GM12878 (cell line): Measurements from ENCODE around the gene GTSE1. TPM values are rescaled to one million over a fixed set of nuclear protein-coding genes. Genes with fewer than 3 reads are reported as not detected.

Experiments used
- ATAC-seq: fragments of 200-7000 bp; cut with Tn5 transposase; 3 replicates; pipeline ENCODE4 v1.9.1; 2020; ENCODE audit warnings: mild to moderate bottlenecking, moderate library complexity
- BruUV-seq: library from RNA; stranded (reverse); fragments of 400-500 nt; replicated peaks from 2 replicates; lab custom pipeline; 2021; lab: Mats Ljungman, UMichigan
- CTCF ChIA-PET: fragments of 300-600 bp; sonication (Branson Sonifier 250); formaldehyde crosslinking; extraction: SDS; loops from one replicate; lab custom pipeline; 2021; ENCODE audit warnings: inconsistent platforms; lab: Yijun Ruan, JAX
- POLR2A ChIA-PET: fragments of 350-600 bp; formaldehyde crosslinking; extraction: SDS; loops from one replicate; lab custom pipeline; 2021; ENCODE audit warnings: inconsistent platforms; lab: Charles Lee
- RAD21 ChIA-PET: fragments of 300-600 bp; sonication (Branson Sonifier 250); formaldehyde crosslinking; loops from one replicate; lab custom pipeline; 2023; ENCODE audit warnings: antibody characterized with exemption; ENCODE audit not compliant: unreplicated experiment; lab: Charles Lee
- SMC1A ChIA-PET: fragments of 300-600 bp; sonication (Branson Sonifier 250); formaldehyde crosslinking; loops from one replicate; lab custom pipeline; 2023; ENCODE audit not compliant: unreplicated experiment, uncharacterized antibody; lab: Charles Lee
- DNase-seq: peaks from one replicate; pipeline ENCODE4 v3.0.0-alpha.2; 2011; ENCODE audit warnings: low read depth, low spot score
- FAIRE-seq: peaks from 3 replicates; lab custom pipeline; 2011; peaks lifted over from hg19 to GRCh38; lab: Jason Lieb, UNC
- H2AFZ ChIP-seq: 2 replicates; pipeline ENCODE4 v1.6.0; 2011; ENCODE audit warnings: low read depth, low read length, control low read depth; ENCODE audit not compliant: control insufficient read depth
- H3K27ac ChIP-seq: 2 replicates; pipeline ENCODE4 v1.5.1; 2011; ENCODE audit warnings: control low read depth; ENCODE audit not compliant: control insufficient read depth, insufficient read depth
- H3K27me3 ChIP-seq, 2 experiments: replicated peaks in 1 of 2; 2 replicates each; pipeline versions ENCODE4 v1.6.0 to v1.6.1; 2011; ENCODE audit warnings: low read length in 1 of 2; ENCODE audit not compliant: control insufficient read depth in 2 of 2, insufficient read depth in 2 of 2
- H3K36me3 ChIP-seq, 2 experiments: 2 replicates each; pipeline ENCODE4 v1.5.1; 2011; ENCODE audit warnings: low read length in 1 of 2; ENCODE audit not compliant: control insufficient read depth in 2 of 2, insufficient read depth in 2 of 2
- H3K4me1 ChIP-seq: 2 replicates; pipeline ENCODE4 v1.6.1; 2011; ENCODE audit warnings: mild to moderate bottlenecking, low read length, moderate library complexity, mixed read lengths; ENCODE audit not compliant: control insufficient read depth, insufficient read depth
- H3K4me2 ChIP-seq: 2 replicates; pipeline ENCODE4 v1.6.0; 2011; ENCODE audit warnings: control low read depth; ENCODE audit not compliant: control insufficient read depth, insufficient read depth
- H3K4me3 ChIP-seq: fragments of 200-600 bp; sonication (generic); 2 replicates; pipeline ENCODE4 v1.5.1; 2016
- H3K79me2 ChIP-seq: 2 replicates; pipeline ENCODE4 v1.6.0; 2011; ENCODE audit warnings: low read length; ENCODE audit not compliant: control insufficient read depth, insufficient read depth
- H3K9ac ChIP-seq: 2 replicates; pipeline ENCODE4 v1.8.0; 2011; ENCODE audit warnings: low read length, control low read depth, mixed read lengths; ENCODE audit not compliant: control insufficient read depth, insufficient read depth
- H3K9me3 ChIP-seq: replicated peaks from 3 replicates; pipeline ENCODE4 v1.5.1; 2011; ENCODE audit warnings: mild to moderate bottlenecking, low read length; ENCODE audit not compliant: control insufficient read depth, insufficient read depth
- H4K20me1 ChIP-seq: 2 replicates; pipeline ENCODE4 v1.6.0; 2011; ENCODE audit not compliant: control insufficient read depth, insufficient read depth
- BACH1 ChIP-seq: fragments of 450-650 bp; IDR thresholded peaks from 2 replicates; pipeline ENCODE4 v1.6.1; 2017; ENCODE audit warnings: mild to moderate bottlenecking, borderline replicate concordance
- BHLHE40 ChIP-seq, 2 experiments: fragments of 450-650 bp in 1 of 2; IDR thresholded peaks; 2 replicates each; pipeline ENCODE4 v1.6.1; 2011 to 2017; ENCODE audit warnings: low read depth in 2 of 2, borderline replicate concordance in 1 of 2, improper control_type of control experiment in 1 of 2, low read length in 1 of 2, mild to moderate bottlenecking in 1 of 2
- HDAC6 ChIP-seq: fragments of 200-600 bp; sonication (generic); IDR thresholded peaks from one replicate; pipeline ENCODE4 v1.8.0; 2017; ENCODE audit warnings: antibody characterized with exemption; ENCODE audit not compliant: unreplicated experiment
- MYB ChIP-seq: fragments of 150-350 bp; IDR thresholded peaks from 2 replicates; pipeline ENCODE4 v1.6.1; 2014; ENCODE audit warnings: mild to moderate bottlenecking, low read depth, low read length, borderline replicate concordance
- SMAD1 ChIP-seq: fragments of 450-650 bp; IDR thresholded peaks from 2 replicates; pipeline ENCODE4 v1.6.1; 2018; ENCODE audit warnings: mild to moderate bottlenecking, low read depth; ENCODE audit not compliant: partially characterized antibody
- SMARCA5 ChIP-seq: fragments of 450-650 bp; IDR thresholded peaks from 2 replicates; pipeline ENCODE4 v1.6.1; 2017; ENCODE audit warnings: mild to moderate bottlenecking
- SRF ChIP-seq, 2 experiments: IDR thresholded peaks; 2 replicates each; pipeline ENCODE4 v1.6.1; 2011; ENCODE audit warnings: low read depth in 2 of 2, low read length in 2 of 2, mild to moderate bottlenecking in 1 of 2, moderate library complexity in 1 of 2
- TAF1 ChIP-seq: IDR thresholded peaks from 2 replicates; pipeline ENCODE4 v1.6.1; 2011; ENCODE audit warnings: mild to moderate bottlenecking, low read depth, low read length, borderline replicate concordance
- TCF12 ChIP-seq: IDR thresholded peaks from 2 replicates; pipeline ENCODE4 v1.6.1; 2011; ENCODE audit warnings: low read depth, mild to moderate bottlenecking, low read length
- ZNF384 ChIP-seq: IDR thresholded peaks from 2 replicates; pipeline ENCODE4 v1.6.1; 2012; ENCODE audit warnings: low read depth, mild to moderate bottlenecking, low read length, improper control_type of control experiment, borderline replicate concordance
- WGBS: methylation state at CpG from one replicate; pipeline ENCODE4 v1.1.6; 2016; ENCODE audit warnings: low lambda C conversion rate; ENCODE audit not compliant: insufficient replicate concordance, insufficient coverage; ENCODE audit errors: missing lambda C conversion rate; 5-methylcytosine and 5-hydroxymethylcytosine counted together
- in situ Hi-C: fragments of 300-500 bp; cut with MboI; formaldehyde crosslinking; loops from 9 replicates; pipeline ENCODE4 v1.14.3; 2018; ENCODE audit warnings: mixed read lengths
- intact Hi-C: fragments of 100-400 bp; cut with micrococcal nuclease; formaldehyde crosslinking; loops from one replicate; pipeline ENCODE4 v1.14.2; 2022; ENCODE audit not compliant: unreplicated experiment
- polyA plus RNA-seq, 11 experiments: library from polyadenylated mRNA; depleted of rRNA in 4 of 11; unstranded in 6 of 11; stranded (reverse) in 5 of 11; fragments of >200 nt; fragmentation: Nextera tagmentation in 4 of 11; fragmentation: Illumina TruSeq in 1 of 11; extraction: Ambion mirVana in 4 of 11; extraction: Trizol in 1 of 11; gene quantifications; 1 replicate in 1 of 11; 2 replicates in 10 of 11; pipeline versions ENCODE4 v1.2.1 to v1.2.3, GENCODE V29; 2011 to 2016; ENCODE audit warnings: inconsistent platforms in 2 of 11, missing spikeins in 2 of 11, low read depth in 1 of 11
- total RNA-seq, 4 experiments: library from RNA; depleted of rRNA in 3 of 4; stranded (reverse); fragments of >200 nt in 3 of 4; fragmentation: Illumina TruSeq in 1 of 4; extraction: Trizol in 1 of 4; gene quantifications; 2 replicates each; pipeline versions ENCODE4 v1.2.1 to v1.2.3, GENCODE V29; 2013 to 2021
- TF ChIP-seq, protein P1 (sequence below): IDR thresholded peaks from 2 replicates; pipeline ENCODE4 v1.6.1; 2011; ENCODE audit warnings: low read depth, mild to moderate bottlenecking, low read length, moderate library complexity, borderline replicate concordance; ENCODE audit errors: extremely low read depth
- TF ChIP-seq, protein P2 (sequence below): IDR thresholded peaks from 2 replicates; pipeline ENCODE4 v1.6.1; 2012; ENCODE audit warnings: low read length, inconsistent platforms

GTSE1 gene
- total and polyA plus RNA-seq, 10 of the 15 experiments (the other 5 are each of a cell fraction or from before 2014, with no cell fraction given) = 6.6 to 46.2 (median 32.3) TPM

DNA sequence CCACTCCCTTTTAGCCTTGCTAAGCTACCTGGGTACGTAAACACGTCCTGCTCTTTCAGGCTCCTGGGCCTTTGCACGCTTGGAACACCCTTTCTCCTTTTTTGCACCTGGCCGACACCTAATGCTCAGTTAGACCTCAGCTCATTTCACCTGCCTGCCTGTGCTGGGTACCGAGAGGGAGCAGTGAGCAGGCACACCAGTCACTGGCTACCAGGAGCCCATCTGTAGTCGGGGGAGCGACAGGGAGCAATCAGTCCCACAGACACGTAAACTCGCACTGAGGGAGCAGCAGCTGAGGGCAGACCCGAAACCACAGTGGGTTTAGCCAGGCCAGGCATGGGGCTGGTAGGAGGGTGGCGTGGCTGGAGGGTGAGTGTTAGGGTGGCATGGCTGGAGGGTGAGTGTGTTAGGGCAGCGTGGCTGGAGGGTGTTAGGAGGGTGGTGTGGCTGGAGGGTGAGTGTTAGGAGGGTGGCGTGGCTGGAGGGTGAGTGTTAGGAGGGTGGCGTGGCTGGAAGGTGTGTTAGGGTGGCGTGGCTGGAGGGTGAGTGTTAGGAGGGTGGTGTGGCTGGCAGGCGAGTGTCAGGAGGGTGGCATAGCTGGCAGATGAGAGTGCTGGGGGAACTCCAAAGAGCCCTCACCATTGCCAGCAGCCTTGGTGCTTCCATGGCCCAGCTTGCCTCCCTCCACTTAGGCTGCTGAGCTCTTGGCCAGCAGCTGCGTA lies 6.4 kb upstream of the GTSE1 start:
- H3K9ac ChIP-seq = no peak overlapping the region
- WGBS = 93% methylated on average over 17 of the region's 17 CpGs
- H3K27ac ChIP-seq = no peak overlapping the region
- H4K20me1 ChIP-seq = no peaks in the 10 kb centered on the region
- peaks cover 0 to 4% of the 10 kb centered on the region in 2 experiments; a peak in 3 of 4 replicates for H3K36me3 ChIP-seq
- no TSS peak for BruUV-seq
- FAIRE-seq = no peak
- CTCF ChIA-PET = no interaction called here
- DNase-seq = no peak
- H3K4me2 ChIP-seq = no peak overlapping the region
- no peak overlapping the region for H2AFZ ChIP-seq
- no peaks in the 10 kb centered on the region for H3K27me3 ChIP-seq
- no peak for ATAC-seq
- SMC1A ChIA-PET = no interaction called here
- H3K4me1 ChIP-seq = peaks cover 33% of the 10 kb centered on the region
- RAD21 ChIA-PET = no interaction called here
- TF ChIP-seq BACH1 = no peak
- no peak for TF ChIP-seq SMARCA5
- no peak for TF ChIP-seq ZNF384
- no peak for TF ChIP-seq HDAC6
- no peak for TF ChIP-seq MYB
- TF ChIP-seq TAF1 = no peak
- TF ChIP-seq, protein P1, sequence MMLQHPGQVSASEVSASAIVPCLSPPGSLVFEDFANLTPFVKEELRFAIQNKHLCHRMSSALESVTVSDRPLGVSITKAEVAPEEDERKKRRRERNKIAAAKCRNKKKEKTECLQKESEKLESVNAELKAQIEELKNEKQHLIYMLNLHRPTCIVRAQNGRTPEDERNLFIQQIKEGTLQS = no peak
- no peak for TF ChIP-seq SRF (IDR thresholded peaks at IDR 0.05; ENCODE audit: low read depth in 2 of 2, low read length in 2 of 2)
- no peak for TF ChIP-seq BHLHE40 (IDR thresholded peaks at IDR 0.05; ENCODE audit: borderline replicate concordance in 1 of 2, low read depth in 2 of 2, low read length in 1 of 2)
- TF ChIP-seq, protein P2, sequence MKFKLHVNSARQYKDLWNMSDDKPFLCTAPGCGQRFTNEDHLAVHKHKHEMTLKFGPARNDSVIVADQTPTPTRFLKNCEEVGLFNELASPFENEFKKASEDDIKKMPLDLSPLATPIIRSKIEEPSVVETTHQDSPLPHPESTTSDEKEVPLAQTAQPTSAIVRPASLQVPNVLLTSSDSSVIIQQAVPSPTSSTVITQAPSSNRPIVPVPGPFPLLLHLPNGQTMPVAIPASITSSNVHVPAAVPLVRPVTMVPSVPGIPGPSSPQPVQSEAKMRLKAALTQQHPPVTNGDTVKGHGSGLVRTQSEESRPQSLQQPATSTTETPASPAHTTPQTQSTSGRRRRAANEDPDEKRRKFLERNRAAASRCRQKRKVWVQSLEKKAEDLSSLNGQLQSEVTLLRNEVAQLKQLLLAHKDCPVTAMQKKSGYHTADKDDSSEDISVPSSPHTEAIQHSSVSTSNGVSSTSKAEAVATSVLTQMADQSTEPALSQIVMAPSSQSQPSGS = no peak
- no peak for TF ChIP-seq SMAD1
- TF ChIP-seq TCF12 = no peak
- TF ChIP-seq, all 136 proteins: peak for 0
- Histone ChIP-seq H3K9me3 (no peaks in the 10 kb centered on the region; the same call in 2 of the 3 replicates), H3K4me3 (no peak overlapping the region), H3K79me2 (peaks cover 17% of the 10 kb centered on the region)
- in situ Hi-C loops = no loop called here
- POLR2A ChIA-PET = interaction anchor here (0.6 to 1.1 kb wide), 2 partner anchors 9 to 982 kb away, joined by 3 to 4 read pairs; no protein-coding TSS in a partner anchor
- intact Hi-C loops = no loop called here
